MV-4-11 (cell line): ENCODE results near the gene PTPN23.
"Not testable (repeated sequence)": the region's sequence is repeated elsewhere in the genome, so short reads cannot be mapped to it uniquely, and the experiment has no call there.

Experiments
- DNase-seq: peaks from one replicate; lab custom pipeline; 2025; lab: John Stamatoyannopoulos, UW

PTPN23 gene

GRCh38 chr3:47441796-47442551 is 61.2 kb downstream of the PTPN23 start:
- no peak for DNase-seq

GRCh38 chr3:47443611-47443995 is 62.8 kb downstream of the PTPN23 start:
- no peak for DNase-seq

- DNase-seq: peak; percentile 39
Observed at GRCh38 chr3:47444103-47444502, 63.3 kb downstream of the PTPN23 start.

GRCh38 chr3:47452453-47453215 is 71.8 kb downstream of the PTPN23 start:
- DNase-seq: no peak

- DNase-seq: peak; percentile 19
Observed at GRCh38 chr3:47455806-47456452, 75.1 kb downstream of the PTPN23 start.

GRCh38 chr3:47456984-47457383 is 76.2 kb downstream of the PTPN23 start:
- no peak for DNase-seq

GRCh38 chr3:47459534-47460085 is 78.8 kb downstream of the PTPN23 start:
- not testable (repeated sequence) for DNase-seq
